HepG2 (cell line): ENCODE measurements around the gene RILP. TPM values are rescaled to one million over a fixed set of nuclear protein-coding genes. Genes with fewer than 3 reads are reported as not detected.

Experiments used
- ADNP ChIP-seq: sonication (generic); formaldehyde crosslinking; IDR thresholded peaks from 2 replicates; pipeline ENCODE4 v1.4.0; 2020; ENCODE audit warnings: missing genetic modification reagents
- ATF6 ChIP-seq: sonication (generic); formaldehyde crosslinking; conservative IDR thresholded peaks from 2 replicates; pipeline ENCODE4 v1.4.0; 2020; ENCODE audit warnings: missing genetic modification reagents
- DMTF1 ChIP-seq: sonication (generic); formaldehyde crosslinking; IDR thresholded peaks from 2 replicates; pipeline ENCODE4 v1.4.0; 2020; ENCODE audit warnings: mild to moderate bottlenecking, missing genetic modification reagents
- HOXA3 ChIP-seq: sonication (generic); formaldehyde crosslinking; IDR thresholded peaks from 2 replicates; pipeline ENCODE4 v1.5.0; 2020; ENCODE audit warnings: missing genetic modification reagents
- IRF2 ChIP-seq: IDR thresholded peaks from 2 replicates; pipeline ENCODE4 v1.6.1; 2018; ENCODE audit warnings: missing genetic modification reagents, missing compliant biosample characterization
- PRPF4 ChIP-seq: fragments of 200-400 bp; formaldehyde crosslinking; IDR thresholded peaks from 2 replicates; pipeline ENCODE4 v1.6.1; 2016; ENCODE audit warnings: low read length, low read depth; ENCODE audit not compliant: poor library complexity, severe bottlenecking
- SP140L ChIP-seq: sonication (generic); formaldehyde crosslinking; IDR thresholded peaks from 2 replicates; pipeline ENCODE4 v1.4.0; 2020; ENCODE audit warnings: missing genetic modification reagents, borderline replicate concordance
- STAG1 ChIP-seq: sonication (generic); formaldehyde crosslinking; IDR thresholded peaks from 2 replicates; pipeline ENCODE4 v1.4.0; 2020; ENCODE audit warnings: missing genetic modification reagents
- TEAD3 ChIP-seq: optimal IDR thresholded peaks from 2 replicates; pipeline ENCODE3; 2016; ENCODE audit warnings: borderline replicate concordance
- WIZ ChIP-seq: sonication (generic); formaldehyde crosslinking; IDR thresholded peaks from 2 replicates; pipeline ENCODE4 v1.5.1; 2020; ENCODE audit warnings: mild to moderate bottlenecking, missing genetic modification reagents
- YY1 ChIP-seq: IDR thresholded peaks from 2 replicates; pipeline ENCODE4 v1.6.1; 2011; ENCODE audit warnings: low read length, low read depth, moderate library complexity, mild to moderate bottlenecking; ENCODE audit not compliant: insufficient read depth, insufficient replicate concordance
- ZBTB25 ChIP-seq: IDR thresholded peaks from 2 replicates; pipeline ENCODE4 v1.6.1; 2018; ENCODE audit warnings: missing genetic modification reagents
- ZBTB37 ChIP-seq: sonication (generic); formaldehyde crosslinking; IDR thresholded peaks from 2 replicates; pipeline ENCODE4 v1.4.0; 2020; ENCODE audit warnings: mild to moderate bottlenecking, missing genetic modification reagents
- ZNF205 ChIP-seq: IDR thresholded peaks from 2 replicates; pipeline ENCODE4 v1.6.1; 2018; ENCODE audit warnings: missing biosample characterization, missing genetic modification reagents
- ZNF24 ChIP-seq: fragments of 450-650 bp; IDR thresholded peaks from 2 replicates; pipeline ENCODE4 v1.6.1; 2017; ENCODE audit warnings: antibody characterized with exemption, mild to moderate bottlenecking
- ZNF431 ChIP-seq: sonication (generic); formaldehyde crosslinking; IDR thresholded peaks from 2 replicates; pipeline ENCODE4 v1.9.0; 2022; ENCODE audit warnings: missing genetic modification reagents, low read depth, mild to moderate bottlenecking, borderline replicate concordance
- ZNF510 ChIP-seq: sonication (generic); formaldehyde crosslinking; IDR thresholded peaks from 2 replicates; pipeline ENCODE4 v1.4.0; 2020; ENCODE audit warnings: low read depth, mild to moderate bottlenecking, missing genetic modification reagents
- ZNF512B ChIP-seq: sonication (generic); formaldehyde crosslinking; IDR thresholded peaks from 2 replicates; pipeline ENCODE4 v1.5.1; 2020; ENCODE audit warnings: missing genetic modification reagents, mild to moderate bottlenecking, borderline replicate concordance
- ZNF564 ChIP-seq: sonication (generic); formaldehyde crosslinking; IDR thresholded peaks from 2 replicates; pipeline ENCODE4 v1.8.1; 2023; ENCODE audit warnings: mild to moderate bottlenecking, missing genetic modification reagents
- ZNF772 ChIP-seq: sonication (generic); formaldehyde crosslinking; IDR thresholded peaks from 2 replicates; pipeline ENCODE4 v1.5.0; 2020; ENCODE audit warnings: mild to moderate bottlenecking, missing genetic modification reagents
- ZNF780A ChIP-seq: sonication (generic); formaldehyde crosslinking; IDR thresholded peaks from 2 replicates; pipeline ENCODE4 v1.8.0; 2022; ENCODE audit warnings: mild to moderate bottlenecking, missing genetic modification reagents, moderate library complexity
- ZNF850 ChIP-seq: sonication (generic); formaldehyde crosslinking; conservative IDR thresholded peaks from 2 replicates; pipeline ENCODE4 v1.9.0; 2021; ENCODE audit warnings: mild to moderate bottlenecking, missing genetic modification reagents
- polyA plus RNA-seq, 8 experiments: library from polyadenylated mRNA; depleted of rRNA in 3 of 8; stranded (reverse) in 7 of 8; unstranded in 1 of 8; fragments of >200 nt; fragmentation: Illumina TruSeq in 4 of 8; extraction: Trizol in 4 of 8; gene quantifications; 2 replicates each; pipeline versions ENCODE4 v1.2.1 to v1.2.3, GENCODE V29; 2011 to 2016; ENCODE audit warnings: low read depth in 4 of 8, missing spikeins in 1 of 8, mixed read lengths in 1 of 8; ENCODE audit not compliant: insufficient read depth in 1 of 8
- total RNA-seq, 5 experiments: library from RNA; depleted of rRNA; stranded (reverse); fragments of >200 nt; fragmentation: Illumina TruSeq; extraction: Trizol; gene quantifications; 2 replicates each; pipeline ENCODE4 v1.2.3, GENCODE V29; 2016; ENCODE audit warnings: low read depth in 1 of 5

RILP gene
- total and polyA plus RNA-seq, 2 of the 13 experiments (the other 11 are each of a cell fraction or from before 2014, with no cell fraction given): 6.6 to 8.1 TPM

- TF ChIP-seq IRF2 (CRISPR knock-in tag) (peak; percentile 77), PRPF4 (no peak), STAG1 (CRISPR knock-in tag) (peak; percentile 12; the same call in 1 of the 2 replicates), YY1 (peak; percentile 56), ZBTB37 (no peak), TEAD3 (CRISPR knock-in tag) (peak; percentile 94), WIZ (CRISPR knock-in tag) (no peak), ZBTB25 (CRISPR knock-in tag) (0 out of 2 replicates have a peak, but pooled peaks have one; percentile 20), ATF6 (CRISPR knock-in tag) (no peak), ADNP (CRISPR knock-in tag) (no peak), ZNF512B (CRISPR knock-in tag) (no peak), ZNF772 (CRISPR knock-in tag) (0 out of 2 replicates have a peak, but pooled peaks have one; percentile 53), ZNF431 (CRISPR knock-in tag) (no peak), ZNF510 (no peak), ZNF564 (no peak), DMTF1 (CRISPR knock-in tag) (no peak), ZNF24 (no peak), ZNF780A (CRISPR knock-in tag) (no peak), HOXA3 (CRISPR knock-in tag) (peak; percentile 82), ZNF205 (CRISPR knock-in tag) (peak; percentile 75), ZNF850 (no peak), SP140L (no peak)
Measured at GRCh38 chr17:1597861-1598342, 51.8 kb downstream of the RILP start (continued).
